Liver (tissue), 9 donors: ENCODE data around the gene GLT8D2. TPM values are rescaled to one million over a fixed set of nuclear protein-coding genes. Genes with fewer than 3 reads are reported as not detected.
"Not testable (repeated sequence)": the region's sequence is repeated elsewhere in the genome, so short reads cannot be mapped to it uniquely, and the experiment has no call there.

Experiments used
- DNase-seq: peaks from one replicate; pipeline ENCODE4 v3.0.0-alpha.2; 2017; ENCODE audit warnings: low spot score
- H3K27ac ChIP-seq, 2 donors: one replicate each; pipeline ENCODE4 v1.7.0; 2013; ENCODE audit warnings: inconsistent platforms in 2 of 2, low read length in 2 of 2, control low read depth in 1 of 2, low read depth in 1 of 2, mild to moderate bottlenecking in 1 of 2
- H3K27me3 ChIP-seq, 4 donors: one replicate each; pipeline versions ENCODE4 v1.6.1 to v1.7.0; 2013; ENCODE audit warnings: low read length in 3 of 4, inconsistent platforms in 1 of 4, mild to moderate bottlenecking in 1 of 4, moderate library complexity in 1 of 4; ENCODE audit not compliant: control insufficient read depth in 4 of 4, insufficient read depth in 4 of 4
- H3K36me3 ChIP-seq, 4 donors: one replicate each; pipeline versions ENCODE4 v1.6.1 to v1.7.0; 2013; ENCODE audit warnings: low read length in 3 of 4, mild to moderate bottlenecking in 3 of 4, low read depth in 1 of 4, moderate library complexity in 1 of 4; ENCODE audit not compliant: control insufficient read depth in 4 of 4, insufficient read depth in 3 of 4
- H3K4me1 ChIP-seq, 4 donors: one replicate each; pipeline versions ENCODE4 v1.6.1 to v1.7.0; 2013; ENCODE audit warnings: low read length in 3 of 4, mild to moderate bottlenecking in 3 of 4, moderate library complexity in 1 of 4; ENCODE audit not compliant: control insufficient read depth in 4 of 4, insufficient read depth in 4 of 4
- H3K4me3 ChIP-seq, 3 donors: one replicate each; pipeline versions ENCODE4 v1.6.1 to v1.7.0; 2013; ENCODE audit warnings: low read length in 3 of 3, control low read depth in 1 of 3, low read depth in 1 of 3, mild to moderate bottlenecking in 1 of 3
- H3K9ac ChIP-seq, 2 donors: one replicate each; pipeline ENCODE4 v1.7.0; 2013; ENCODE audit warnings: low read length in 2 of 2, mild to moderate bottlenecking in 2 of 2, moderate library complexity in 2 of 2, control low read depth in 1 of 2, low read depth in 1 of 2
- H3K9me3 ChIP-seq, 4 donors: one replicate each; pipeline versions ENCODE4 v1.6.1 to v1.7.0; 2013; ENCODE audit warnings: low read length in 3 of 4; ENCODE audit not compliant: control insufficient read depth in 4 of 4
- ATF3 ChIP-seq: IDR thresholded peaks from 2 replicates; pipeline ENCODE4 v1.6.1; 2016; ENCODE audit warnings: antibody characterized with exemption
- JUND ChIP-seq, 2 donors: IDR thresholded peaks; 2 replicates each; pipeline ENCODE4 v1.6.1; 2016; ENCODE audit warnings: antibody characterized with exemption in 2 of 2
- WGBS: extraction: QIAGEN DNeasy Blood & Tissue Kit; methylation state at CpG from one replicate; pipeline ENCODE4 v1.1.7; 2013; 5-methylcytosine and 5-hydroxymethylcytosine counted together
- polyA plus RNA-seq, 2 donors: library from polyadenylated mRNA; stranded (reverse) in 1 of 2; unstranded in 1 of 2; fragments of 200-250 nt in 1 of 2; fragments of >200 nt in 1 of 2; fragmentation: Nextera tagmentation in 1 of 2; extraction: Ambion mirVana in 1 of 2; gene quantifications; one replicate each; pipeline versions ENCODE4 v1.2.1 to v1.2.3, GENCODE V29; 2013 to 2015
- total RNA-seq, 2 donors: library from RNA; depleted of rRNA; stranded (reverse); fragments of >200 nt; gene quantifications; one replicate each; pipeline ENCODE4 v1.2.3, GENCODE V29; 2014
- TF ChIP-seq, protein P1 (sequence below): IDR thresholded peaks from 2 replicates; pipeline ENCODE4 v1.6.1; 2016; ENCODE audit warnings: antibody characterized with exemption
- TF ChIP-seq, protein P2 (sequence below): fragments of 150-350 bp; IDR thresholded peaks from 2 replicates; pipeline ENCODE4 v1.5.1; 2017; ENCODE audit warnings: improper control_type of control experiment, low read depth, low read length; ENCODE audit not compliant: missing input control
- donor health status: healthy.
- donor health status: healthy.
- donor health status: healthy.
- donor health status: healthy.
- donor health status: healthy.

Gene GLT8D2
- total and polyA plus RNA-seq, 4 donors, result 0.79 to 1.4 (median 1.2) TPM

DNA sequence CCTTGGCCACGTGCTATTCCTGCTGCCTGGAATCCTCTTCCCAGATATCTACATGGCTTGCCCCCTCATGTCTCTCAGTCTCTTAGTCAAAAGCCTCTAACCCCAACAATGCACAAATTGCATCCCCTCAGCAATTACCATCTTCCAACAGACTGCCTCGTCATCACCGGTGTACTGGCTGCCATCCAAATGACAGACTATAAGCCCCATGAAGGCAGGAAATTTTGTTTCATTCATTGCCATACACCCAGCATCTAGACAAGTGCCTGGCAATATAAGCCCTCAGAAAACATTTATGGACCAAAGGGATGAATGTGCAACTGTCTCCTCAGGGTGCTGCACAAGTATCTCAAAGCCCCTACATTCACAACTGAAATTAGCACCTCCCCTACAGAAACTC, 5.8 kb downstream of the GLT8D2 start:
- Histone ChIP-seq H3K36me3 (no peaks in the 10 kb centered on the region), H3K27ac (no peak overlapping the region), H3K9me3 (no peaks in the 10 kb centered on the region), H3K4me1 (no peaks in the 10 kb centered on the region), H3K4me3 (no peak overlapping the region), H3K9ac (no peak overlapping the region), H3K27me3 (peaks cover 0 to 4% (median 0%) of the 10 kb centered on the region in 4 donors)
- no peak for DNase-seq
- TF ChIP-seq ATF3 (no peak), JUND (IDR thresholded peaks at IDR 0.05) (no peak)
- TF ChIP-seq, protein P1, sequence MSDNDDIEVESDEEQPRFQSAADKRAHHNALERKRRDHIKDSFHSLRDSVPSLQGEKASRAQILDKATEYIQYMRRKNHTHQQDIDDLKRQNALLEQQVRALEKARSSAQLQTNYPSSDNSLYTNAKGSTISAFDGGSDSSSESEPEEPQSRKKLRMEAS, result no peak
- TF ChIP-seq, protein P2, sequence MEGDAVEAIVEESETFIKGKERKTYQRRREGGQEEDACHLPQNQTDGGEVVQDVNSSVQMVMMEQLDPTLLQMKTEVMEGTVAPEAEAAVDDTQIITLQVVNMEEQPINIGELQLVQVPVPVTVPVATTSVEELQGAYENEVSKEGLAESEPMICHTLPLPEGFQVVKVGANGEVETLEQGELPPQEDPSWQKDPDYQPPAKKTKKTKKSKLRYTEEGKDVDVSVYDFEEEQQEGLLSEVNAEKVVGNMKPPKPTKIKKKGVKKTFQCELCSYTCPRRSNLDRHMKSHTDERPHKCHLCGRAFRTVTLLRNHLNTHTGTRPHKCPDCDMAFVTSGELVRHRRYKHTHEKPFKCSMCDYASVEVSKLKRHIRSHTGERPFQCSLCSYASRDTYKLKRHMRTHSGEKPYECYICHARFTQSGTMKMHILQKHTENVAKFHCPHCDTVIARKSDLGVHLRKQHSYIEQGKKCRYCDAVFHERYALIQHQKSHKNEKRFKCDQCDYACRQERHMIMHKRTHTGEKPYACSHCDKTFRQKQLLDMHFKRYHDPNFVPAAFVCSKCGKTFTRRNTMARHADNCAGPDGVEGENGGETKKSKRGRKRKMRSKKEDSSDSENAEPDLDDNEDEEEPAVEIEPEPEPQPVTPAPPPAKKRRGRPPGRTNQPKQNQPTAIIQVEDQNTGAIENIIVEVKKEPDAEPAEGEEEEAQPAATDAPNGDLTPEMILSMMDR, result no peak
- 89% methylated on average over 3 of the region's 3 CpGs for WGBS

DNA sequence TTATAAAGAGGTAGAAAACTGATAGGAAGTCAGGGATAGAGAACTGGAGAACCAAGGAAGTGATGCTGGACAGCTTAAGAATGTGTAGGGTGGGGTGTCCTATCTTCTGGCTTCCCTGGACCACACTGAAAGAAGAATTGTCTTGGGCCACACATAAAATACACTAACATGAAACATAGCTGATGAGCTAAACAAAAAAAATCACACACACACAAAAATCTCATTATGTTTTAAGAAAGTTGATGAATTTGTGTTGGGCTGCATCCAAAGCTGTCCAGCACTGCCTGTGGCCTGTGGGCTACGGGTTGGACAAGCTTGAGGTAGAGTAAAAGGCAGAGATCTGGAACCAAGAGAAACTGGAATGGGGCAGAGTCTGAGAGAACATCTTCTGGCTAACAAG, 7.4 kb downstream of the GLT8D2 start:
- Histone ChIP-seq H3K9ac (no peak overlapping the region), H3K4me1 (no peaks in the 10 kb centered on the region), H3K4me3 (no peak overlapping the region), H3K9me3 (no peaks in the 10 kb centered on the region), H3K27ac (no peak overlapping the region), H3K36me3 (no peaks in the 10 kb centered on the region), H3K27me3 (no peaks in the 10 kb centered on the region)
- 82% methylated on average over 1 of the region's 1 CpG for WGBS
- DNase-seq, result no peak
- no peak for TF ChIP-seq ATF3

DNA sequence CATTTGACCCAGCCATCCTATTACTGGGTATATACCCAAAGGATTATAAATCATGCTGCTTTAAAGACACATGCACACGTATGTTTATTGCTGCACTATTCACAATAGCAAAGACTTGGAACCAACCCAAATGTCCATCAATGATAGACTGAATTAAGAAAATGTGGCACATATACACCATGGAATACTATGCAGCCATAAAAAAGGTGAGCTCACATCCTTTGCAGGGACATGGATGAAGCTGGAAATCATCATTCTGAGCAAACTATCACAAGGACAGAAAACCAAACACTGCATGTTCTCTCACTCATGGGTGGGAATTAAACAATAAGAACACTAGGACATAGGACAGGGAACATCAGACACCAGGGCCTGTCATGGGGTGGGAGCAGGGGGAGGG, 10.2 kb downstream of the GLT8D2 start:
- H3K9me3 ChIP-seq, DNase-seq, H3K9ac ChIP-seq, H3K4me1 ChIP-seq, H3K27me3 ChIP-seq, H3K27ac ChIP-seq, H3K36me3 ChIP-seq, H3K4me3 ChIP-seq: not testable (repeated sequence)
- WGBS, result 92% methylated on average over 1 of the region's 1 CpG

- H3K4me3 ChIP-seq, H3K4me1 ChIP-seq, H3K27me3 ChIP-seq, H3K9me3 ChIP-seq, H3K27ac ChIP-seq, H3K9ac ChIP-seq, H3K36me3 ChIP-seq, DNase-seq: not testable (repeated sequence)
- WGBS, result 85% methylated on average over 2 of the region's 2 CpGs
Measured at GRCh38 chr12:104036143-104036542, 13.8 kb downstream of the GLT8D2 start.

- H3K9ac ChIP-seq, DNase-seq, H3K27me3 ChIP-seq, H3K27ac ChIP-seq, H3K9me3 ChIP-seq, H3K36me3 ChIP-seq, H3K4me3 ChIP-seq, H3K4me1 ChIP-seq: not testable (repeated sequence)
- WGBS, result 84% methylated on average over 10 of the region's 27 CpGs
Measured at GRCh38 chr12:104030596-104030995, 19.4 kb downstream of the GLT8D2 start.
